ENCODE data around the gene MYCBP2.
A peak's percentile ranks its signal among the peaks of the same experiment; 100 is the strongest.

DNA sequence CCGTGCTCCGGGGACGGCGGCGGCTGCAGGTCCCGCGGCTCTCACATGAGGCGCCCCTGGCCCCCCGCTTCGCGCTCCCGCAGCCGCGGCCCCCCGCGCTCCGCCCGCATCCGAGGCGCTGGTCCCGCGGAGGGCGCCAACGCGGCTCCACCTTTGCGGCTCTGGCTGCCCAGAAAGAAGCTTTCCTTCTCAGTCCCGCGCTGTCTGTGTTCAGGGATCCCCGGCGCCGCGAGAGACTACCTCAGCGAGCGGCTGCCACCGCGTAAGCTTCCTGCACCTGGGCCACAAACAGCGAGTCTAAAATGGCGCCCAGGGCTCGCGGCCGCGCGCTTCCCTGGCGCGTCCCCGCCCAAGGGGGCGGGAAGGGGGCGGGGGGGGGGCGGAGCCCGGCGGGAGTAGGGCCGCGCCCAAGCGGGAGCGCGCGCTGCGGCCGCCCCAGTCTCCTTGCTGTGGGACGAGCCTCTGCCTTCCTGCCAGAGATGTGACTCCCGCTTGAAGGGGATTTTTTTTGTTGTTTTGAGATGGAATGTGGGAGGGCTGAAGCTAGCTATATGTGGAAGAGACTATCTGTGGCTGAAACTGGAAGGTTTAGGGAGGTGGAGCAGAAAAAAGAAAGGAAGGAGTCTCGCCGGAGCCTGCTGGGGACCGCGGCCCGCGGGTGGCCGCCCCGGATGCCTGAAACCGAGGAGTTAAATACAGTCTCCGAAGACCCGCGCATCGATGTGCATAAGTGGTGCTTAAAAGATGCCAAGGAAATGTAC, 299.9 kb downstream of the MYCBP2 start, which contains the start of gene FBXL3:
- TF ChIP-seq GATA2 (CRISPR knock-in tag; IDR thresholded peaks at IDR 0.05), result no peak
- TF ChIP-seq, protein P1, sequence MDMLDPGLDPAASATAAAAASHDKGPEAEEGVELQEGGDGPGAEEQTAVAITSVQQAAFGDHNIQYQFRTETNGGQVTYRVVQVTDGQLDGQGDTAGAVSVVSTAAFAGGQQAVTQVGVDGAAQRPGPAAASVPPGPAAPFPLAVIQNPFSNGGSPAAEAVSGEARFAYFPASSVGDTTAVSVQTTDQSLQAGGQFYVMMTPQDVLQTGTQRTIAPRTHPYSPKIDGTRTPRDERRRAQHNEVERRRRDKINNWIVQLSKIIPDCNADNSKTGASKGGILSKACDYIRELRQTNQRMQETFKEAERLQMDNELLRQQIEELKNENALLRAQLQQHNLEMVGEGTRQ (IDR thresholded peaks at IDR 0.05; ENCODE audit: borderline replicate concordance, low read depth, low read length), result no peak
- TF ChIP-seq POLR2AphosphoS5 (IDR thresholded peaks at IDR 0.05; ENCODE audit: low read depth, low read length), result peak; percentile 90
- TF ChIP-seq GABPA (IDR thresholded peaks at IDR 0.05; ENCODE audit: low read depth), result no peak
- TF ChIP-seq, protein P2, sequence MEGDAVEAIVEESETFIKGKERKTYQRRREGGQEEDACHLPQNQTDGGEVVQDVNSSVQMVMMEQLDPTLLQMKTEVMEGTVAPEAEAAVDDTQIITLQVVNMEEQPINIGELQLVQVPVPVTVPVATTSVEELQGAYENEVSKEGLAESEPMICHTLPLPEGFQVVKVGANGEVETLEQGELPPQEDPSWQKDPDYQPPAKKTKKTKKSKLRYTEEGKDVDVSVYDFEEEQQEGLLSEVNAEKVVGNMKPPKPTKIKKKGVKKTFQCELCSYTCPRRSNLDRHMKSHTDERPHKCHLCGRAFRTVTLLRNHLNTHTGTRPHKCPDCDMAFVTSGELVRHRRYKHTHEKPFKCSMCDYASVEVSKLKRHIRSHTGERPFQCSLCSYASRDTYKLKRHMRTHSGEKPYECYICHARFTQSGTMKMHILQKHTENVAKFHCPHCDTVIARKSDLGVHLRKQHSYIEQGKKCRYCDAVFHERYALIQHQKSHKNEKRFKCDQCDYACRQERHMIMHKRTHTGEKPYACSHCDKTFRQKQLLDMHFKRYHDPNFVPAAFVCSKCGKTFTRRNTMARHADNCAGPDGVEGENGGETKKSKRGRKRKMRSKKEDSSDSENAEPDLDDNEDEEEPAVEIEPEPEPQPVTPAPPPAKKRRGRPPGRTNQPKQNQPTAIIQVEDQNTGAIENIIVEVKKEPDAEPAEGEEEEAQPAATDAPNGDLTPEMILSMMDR (IDR thresholded peaks at IDR 0.05), result no peak
